HEK293 (cell line): ENCODE results near the gene KIF22.

Source experiments
- CTCF ChIA-PET: fragments of 350-600 bp; formaldehyde crosslinking; extraction: SDS; loops from one replicate; lab custom pipeline; 2021; ENCODE audit warnings: antibody characterized with exemption; lab: Yijun Ruan, JAX
- POLR2A ChIA-PET: fragments of 300-600 bp; formaldehyde crosslinking; extraction: SDS; loops from one replicate; lab custom pipeline; 2020; ENCODE audit warnings: antibody characterized with exemption, inconsistent platforms; lab: Yijun Ruan, JAX
- H3K27ac ChIP-seq: fragments of 200-500 bp; sonication (Bioruptor generic); 2 replicates; pipeline ENCODE4 v1.5.1; 2014; ENCODE audit warnings: low read depth, low read length, control low read depth, inconsistent platforms; ENCODE audit errors: extremely low read depth
- H3K36me3 ChIP-seq, 2 experiments: fragments of 200-500 bp in 1 of 2; sonication (Bioruptor generic) in 1 of 2; 1 replicate in 1 of 2; 2 replicates in 1 of 2; pipeline ENCODE4 v1.5.1; 2014 to 2017; ENCODE audit warnings: inconsistent platforms in 2 of 2, low read length in 2 of 2; ENCODE audit not compliant: control insufficient read depth in 2 of 2, insufficient read depth in 1 of 2
- H3K4me1 ChIP-seq: fragments of 200-500 bp; sonication (Bioruptor generic); 2 replicates; pipeline ENCODE4 v1.5.1; 2014; ENCODE audit warnings: mild to moderate bottlenecking, low read length, inconsistent platforms; ENCODE audit not compliant: control insufficient read depth, insufficient read depth
- H3K4me3 ChIP-seq: 2 replicates; pipeline ENCODE4 v1.5.1; 2011; ENCODE audit warnings: low read depth, mild to moderate bottlenecking, control low read depth, low read length, moderate library complexity
- H3K9me3 ChIP-seq: fragments of 200-500 bp; sonication (Bioruptor generic); 2 replicates; pipeline ENCODE4 v1.5.1; 2014; ENCODE audit warnings: low read depth, low read length, inconsistent platforms; ENCODE audit not compliant: control insufficient read depth, insufficient read depth
- BCL11B ChIP-seq: fragments of 450-650 bp; formaldehyde crosslinking; IDR thresholded peaks from 2 replicates; pipeline ENCODE4 v1.5.1; 2016; ENCODE audit warnings: low read depth, missing biosample characterization, missing genetic modification characterization
- BCL6B ChIP-seq: fragments of 450-650 bp; formaldehyde crosslinking; IDR thresholded peaks from 2 replicates; pipeline ENCODE4 v1.5.1; 2017; ENCODE audit warnings: missing biosample characterization, missing genetic modification characterization
- EGR2 ChIP-seq: fragments of 450-650 bp; formaldehyde crosslinking; IDR thresholded peaks from 2 replicates; pipeline ENCODE4 v1.5.1; 2016; ENCODE audit warnings: low read depth, missing biosample characterization, missing genetic modification characterization
- GLIS1 ChIP-seq: fragments of 450-650 bp; formaldehyde crosslinking; IDR thresholded peaks from 2 replicates; pipeline ENCODE4 v1.5.1; 2016; ENCODE audit warnings: missing biosample characterization, missing genetic modification characterization
- GLIS2 ChIP-seq: fragments of 450-650 bp; formaldehyde crosslinking; IDR thresholded peaks from 2 replicates; pipeline ENCODE4 v1.5.1; 2016; ENCODE audit warnings: missing biosample characterization, missing genetic modification characterization
- KLF1 ChIP-seq: fragments of 450-650 bp; formaldehyde crosslinking; IDR thresholded peaks from 2 replicates; pipeline ENCODE4 v1.5.1; 2016; ENCODE audit warnings: missing biosample characterization, missing genetic modification characterization
- KLF17 ChIP-seq: fragments of 450-650 bp; formaldehyde crosslinking; IDR thresholded peaks from 2 replicates; pipeline ENCODE4 v1.5.1; 2016; ENCODE audit warnings: missing biosample characterization, missing genetic modification characterization
- SP7 ChIP-seq: fragments of 450-650 bp; formaldehyde crosslinking; IDR thresholded peaks from 2 replicates; pipeline ENCODE4 v1.5.1; 2016; ENCODE audit warnings: missing biosample characterization, missing genetic modification characterization
- ZBTB21 ChIP-seq: fragments of 450-650 bp; formaldehyde crosslinking; IDR thresholded peaks from 2 replicates; pipeline ENCODE4 v1.5.1; 2017; ENCODE audit warnings: missing biosample characterization, missing genetic modification characterization
- ZFHX2 ChIP-seq: fragments of 450-650 bp; formaldehyde crosslinking; conservative IDR thresholded peaks from 2 replicates; pipeline ENCODE4 v1.5.1; 2016; ENCODE audit warnings: missing biosample characterization, missing genetic modification characterization
- ZNF138 ChIP-seq: fragments of 450-650 bp; formaldehyde crosslinking; IDR thresholded peaks from 2 replicates; pipeline ENCODE4 v1.5.1; 2016; ENCODE audit warnings: missing biosample characterization, missing genetic modification characterization, borderline replicate concordance
- ZNF16 ChIP-seq: fragments of 450-650 bp; formaldehyde crosslinking; IDR thresholded peaks from 2 replicates; pipeline ENCODE4 v1.5.1; 2016; ENCODE audit warnings: low read depth, missing biosample characterization, missing genetic modification characterization
- ZNF266 ChIP-seq: fragments of 450-650 bp; formaldehyde crosslinking; IDR thresholded peaks from 2 replicates; pipeline ENCODE4 v1.5.1; 2016; ENCODE audit warnings: missing biosample characterization, missing genetic modification characterization, low read depth
- ZNF366 ChIP-seq: fragments of 450-650 bp; formaldehyde crosslinking; conservative IDR thresholded peaks from 2 replicates; pipeline ENCODE4 v1.5.1; 2016; ENCODE audit warnings: missing biosample characterization, missing genetic modification characterization
- ZNF600 ChIP-seq: fragments of 450-650 bp; formaldehyde crosslinking; IDR thresholded peaks from 2 replicates; pipeline ENCODE4 v1.5.1; 2016; ENCODE audit warnings: missing biosample characterization, missing genetic modification characterization
- ZNF654 ChIP-seq: fragments of 450-650 bp; formaldehyde crosslinking; IDR thresholded peaks from 2 replicates; pipeline ENCODE4 v1.5.1; 2016; ENCODE audit warnings: low read depth, missing biosample characterization, missing genetic modification characterization
- ZNF664 ChIP-seq: fragments of 450-650 bp; formaldehyde crosslinking; IDR thresholded peaks from 2 replicates; pipeline ENCODE4 v1.5.1; 2016; ENCODE audit warnings: missing biosample characterization, missing genetic modification characterization
- ZNF707 ChIP-seq: fragments of 450-650 bp; formaldehyde crosslinking; IDR thresholded peaks from 2 replicates; pipeline ENCODE4 v1.5.1; 2016; ENCODE audit warnings: missing biosample characterization, missing genetic modification characterization
- ZNF747 ChIP-seq: fragments of 450-650 bp; formaldehyde crosslinking; IDR thresholded peaks from 2 replicates; pipeline ENCODE4 v1.5.1; 2016; ENCODE audit warnings: missing biosample characterization, missing genetic modification characterization
- TF ChIP-seq, protein P1 (sequence below): fragments of 450-650 bp; formaldehyde crosslinking; IDR thresholded peaks from 2 replicates; pipeline ENCODE4 v1.5.1; 2016; ENCODE audit warnings: missing biosample characterization, missing genetic modification characterization
- TF ChIP-seq, protein P2 (sequence below): fragments of 450-650 bp; formaldehyde crosslinking; IDR thresholded peaks from 2 replicates; pipeline ENCODE4 v1.5.1; 2016; ENCODE audit warnings: missing biosample characterization, missing genetic modification characterization, low read depth

The KIF22 gene

DNA sequence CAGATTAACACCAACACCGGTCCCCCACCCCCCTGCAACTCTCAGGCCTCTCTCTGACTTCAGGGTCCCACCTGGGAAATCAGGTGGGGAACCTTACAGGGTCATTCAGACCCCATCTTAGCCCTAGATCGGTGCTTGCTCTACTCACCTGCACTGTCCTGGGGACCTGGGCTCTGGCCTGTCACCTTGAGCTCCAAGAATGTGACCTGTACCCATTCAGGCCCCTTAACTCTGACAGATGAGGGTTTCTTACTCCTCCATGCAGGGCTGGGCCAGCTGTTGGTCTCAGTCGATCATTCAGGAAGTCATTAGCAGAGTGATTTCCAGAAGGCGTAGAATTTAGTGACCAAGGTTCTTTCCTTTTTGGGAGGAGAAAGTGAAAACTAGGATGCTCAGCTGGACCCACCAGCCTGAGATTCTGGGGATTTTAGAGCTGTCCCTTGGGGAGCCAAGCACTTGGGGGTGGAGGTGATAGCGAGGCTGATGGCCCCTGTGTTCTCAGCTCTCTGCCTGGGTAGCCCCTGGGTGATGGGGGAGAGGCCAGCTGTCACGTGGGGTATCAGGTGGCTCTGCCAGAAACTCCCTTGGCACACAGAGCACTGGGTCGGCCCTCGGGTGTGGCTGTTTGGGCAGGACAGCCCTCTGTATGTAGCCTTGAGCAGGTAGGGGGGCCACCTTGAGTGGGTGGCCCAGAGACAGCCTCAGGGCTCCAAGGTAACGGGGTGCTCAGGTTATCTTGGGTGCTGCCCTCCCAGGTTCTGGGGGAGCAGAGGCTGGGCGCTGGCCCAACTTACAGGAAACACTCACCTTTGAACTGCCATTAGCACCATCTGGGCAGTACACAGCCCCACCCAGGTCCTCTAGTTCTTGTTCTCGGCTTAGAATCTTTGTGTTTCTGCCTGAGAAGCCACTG is 30.4 kb downstream of the KIF22 start:
- POLR2A ChIA-PET: interaction anchor here (1.0 to 7.5 kb wide), 10 partner anchors 9 to 211 kb away, joined by 3 to 106 read pairs (median 6); partner anchors contain the start of genes HIRIP3, INO80E and MAZ
- peak overlapping the region; percentile 40 for H3K4me3 ChIP-seq
- CTCF ChIA-PET: interaction anchor here (1.2 to 7.2 kb wide), 5 partner anchors 22 to 211 kb away, joined by 3 to 74 read pairs (median 6); partner anchors contain the start of gene TLCD3B
- TF ChIP-seq KLF1 (tag by site-specific recombination): peak; percentile 77
- no peak for TF ChIP-seq ZNF266 (tag by site-specific recombination)
- no peak for TF ChIP-seq SP7 (tag by site-specific recombination)
- no peak for TF ChIP-seq ZNF707 (tag by site-specific recombination)
- TF ChIP-seq, protein P1, sequence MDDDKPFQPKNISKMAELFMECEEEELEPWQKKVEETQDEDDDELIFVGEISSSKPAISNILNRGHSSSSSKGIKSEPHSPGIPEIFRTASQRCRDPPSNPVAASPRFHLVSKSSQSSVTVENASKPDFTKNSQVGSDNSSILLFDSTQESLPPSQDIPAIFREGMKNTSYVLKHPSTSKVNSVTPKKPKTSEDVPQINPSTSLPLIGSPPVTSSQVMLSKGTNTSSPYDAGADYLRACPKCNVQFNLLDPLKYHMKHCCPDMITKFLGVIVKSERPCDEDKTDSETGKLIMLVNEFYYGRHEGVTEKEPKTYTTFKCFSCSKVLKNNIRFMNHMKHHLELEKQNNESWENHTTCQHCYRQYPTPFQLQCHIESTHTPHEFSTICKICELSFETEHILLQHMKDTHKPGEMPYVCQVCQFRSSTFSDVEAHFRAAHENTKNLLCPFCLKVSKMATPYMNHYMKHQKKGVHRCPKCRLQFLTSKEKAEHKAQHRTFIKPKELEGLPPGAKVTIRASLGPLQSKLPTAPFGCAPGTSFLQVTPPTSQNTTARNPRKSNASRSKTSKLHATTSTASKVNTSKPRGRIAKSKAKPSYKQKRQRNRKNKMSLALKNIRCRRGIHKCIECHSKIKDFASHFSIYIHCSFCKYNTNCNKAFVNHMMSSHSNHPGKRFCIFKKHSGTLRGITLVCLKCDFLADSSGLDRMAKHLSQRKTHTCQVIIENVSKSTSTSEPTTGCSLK (tag by site-specific recombination): no peak
- TF ChIP-seq GLIS2: peak; percentile 36; the same call in 1 of the 2 replicates
- peaks cover 24 to 35% of the 10 kb centered on the region in 2 experiments for H3K36me3 ChIP-seq
- H3K9me3 ChIP-seq: no peaks in the 10 kb centered on the region
- H3K4me1 ChIP-seq: peaks cover 13% of the 10 kb centered on the region; the same call in 1 of the 2 replicates
- H3K27ac ChIP-seq: no peak overlapping the region

DNA sequence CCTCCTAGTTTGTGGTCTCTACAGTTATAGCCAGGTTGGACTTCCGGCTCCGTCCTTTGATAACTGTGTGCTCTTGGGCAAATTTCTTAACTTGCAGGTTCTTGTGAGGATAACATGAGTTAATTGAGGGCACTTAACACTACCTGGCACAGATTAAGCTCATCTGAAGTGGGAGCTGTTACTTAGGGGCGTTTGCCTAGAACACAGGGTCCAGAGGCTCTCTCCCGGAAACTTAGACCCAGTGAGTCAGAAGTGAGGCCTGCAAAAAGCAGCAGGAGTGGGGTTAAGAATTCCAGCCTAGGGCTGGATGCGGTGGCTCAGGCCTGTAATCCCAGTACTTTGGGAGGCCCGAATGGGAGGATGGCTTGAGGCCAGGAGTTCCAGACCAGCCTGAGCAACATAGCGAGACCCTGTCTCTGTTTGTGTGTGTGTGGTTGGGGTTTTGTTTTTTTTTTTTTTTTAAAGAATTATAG is 31.1 kb downstream of the KIF22 start:
- ChIA-PET CTCF (interaction anchor here (1.6 to 7.2 kb wide), 3 partner anchors 21 to 210 kb away, joined by 3 to 74 read pairs (median 6); partner anchors contain the start of gene TLCD3B), POLR2A (interaction anchor here (0.6 to 7.5 kb wide), 11 partner anchors 8 to 815 kb away, joined by 3 to 106 read pairs (median 5); partner anchors contain the start of genes HIRIP3, INO80E and MAZ)

GRCh38 chr16:29824589-29825144 is 34.1 kb downstream of the KIF22 start:
- H3K36me3 ChIP-seq: peaks cover 2 to 14% of the 10 kb centered on the region in 2 experiments; a peak in 2 of 3 replicates
- H3K4me1 ChIP-seq: peaks cover 7% of the 10 kb centered on the region; the same call in 1 of the 2 replicates
- POLR2A ChIA-PET: interaction anchor here (0.6 to 1.9 kb wide), 9 partner anchors 8 to 1267 kb away, joined by 3 to 6 read pairs (median 3); partner anchors contain the start of gene PAGR1
- CTCF ChIA-PET: interaction anchor here (0.8 to 6.1 kb wide), 4 partner anchors 8 to 208 kb away, joined by 3 to 36 read pairs (median 20); partner anchors contain the start of gene PAGR1
- H3K4me3 ChIP-seq: no peak overlapping the region
- no peaks in the 10 kb centered on the region for H3K9me3 ChIP-seq
- H3K27ac ChIP-seq: no peak overlapping the region
- TF ChIP-seq ZNF366 (tag by site-specific recombination) (0 out of 2 replicates have a peak, but pooled peaks have one; percentile 11), ZNF138 (tag by site-specific recombination) (no peak), ZFHX2 (tag by site-specific recombination) (no peak), ZNF654 (tag by site-specific recombination) (0 out of 2 replicates have a peak, but pooled peaks have one; percentile 1), ZBTB21 (tag by site-specific recombination) (no peak), KLF17 (tag by site-specific recombination) (no peak), GLIS1 (tag by site-specific recombination) (peak; percentile 20; the same call in 1 of the 2 replicates), ZNF664 (no peak), ZNF16 (no peak), SP7 (tag by site-specific recombination) (no peak), ZNF747 (tag by site-specific recombination) (no peak)
- TF ChIP-seq, protein P2, sequence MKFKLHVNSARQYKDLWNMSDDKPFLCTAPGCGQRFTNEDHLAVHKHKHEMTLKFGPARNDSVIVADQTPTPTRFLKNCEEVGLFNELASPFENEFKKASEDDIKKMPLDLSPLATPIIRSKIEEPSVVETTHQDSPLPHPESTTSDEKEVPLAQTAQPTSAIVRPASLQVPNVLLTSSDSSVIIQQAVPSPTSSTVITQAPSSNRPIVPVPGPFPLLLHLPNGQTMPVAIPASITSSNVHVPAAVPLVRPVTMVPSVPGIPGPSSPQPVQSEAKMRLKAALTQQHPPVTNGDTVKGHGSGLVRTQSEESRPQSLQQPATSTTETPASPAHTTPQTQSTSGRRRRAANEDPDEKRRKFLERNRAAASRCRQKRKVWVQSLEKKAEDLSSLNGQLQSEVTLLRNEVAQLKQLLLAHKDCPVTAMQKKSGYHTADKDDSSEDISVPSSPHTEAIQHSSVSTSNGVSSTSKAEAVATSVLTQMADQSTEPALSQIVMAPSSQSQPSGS (tag by site-specific recombination): no peak

More for the DNA sequence above, 31.1 kb downstream of the KIF22 start:
- TF ChIP-seq ZNF16: no peak
- TF ChIP-seq BCL6B: no peak
- no peak for TF ChIP-seq EGR2
- TF ChIP-seq BCL11B (tag by site-specific recombination): no peak
- TF ChIP-seq ZNF707 (tag by site-specific recombination): 0 out of 2 replicates have a peak, but pooled peaks have one; percentile 31
- peak; percentile 56 for TF ChIP-seq ZNF600 (tag by site-specific recombination)
- Histone ChIP-seq H3K36me3 (peaks cover 24 to 35% of the 10 kb centered on the region in 2 experiments), H3K27ac (no peak overlapping the region; the same call in 1 of the 2 replicates), H3K4me3 (no peak overlapping the region), H3K9me3 (no peaks in the 10 kb centered on the region), H3K4me1 (peaks cover 13% of the 10 kb centered on the region; the same call in 1 of the 2 replicates)
